IPS-18c (cell line): ENCODE results near the gene BRCC3.

ENCODE experiments used
- H3K4me3 ChIP-seq: 2 replicates; pipeline ENCODE4 v1.7.0; 2013; ENCODE audit warnings: low read depth, mild to moderate bottlenecking, low read length, moderate library complexity; ENCODE audit not compliant: insufficient read depth
- H3K9me3 ChIP-seq: one replicate; pipeline ENCODE4 v1.6.1; 2013; ENCODE audit warnings: mild to moderate bottlenecking, low read length, moderate library complexity; ENCODE audit not compliant: control insufficient read depth, insufficient read depth

BRCC3 gene

DNA sequence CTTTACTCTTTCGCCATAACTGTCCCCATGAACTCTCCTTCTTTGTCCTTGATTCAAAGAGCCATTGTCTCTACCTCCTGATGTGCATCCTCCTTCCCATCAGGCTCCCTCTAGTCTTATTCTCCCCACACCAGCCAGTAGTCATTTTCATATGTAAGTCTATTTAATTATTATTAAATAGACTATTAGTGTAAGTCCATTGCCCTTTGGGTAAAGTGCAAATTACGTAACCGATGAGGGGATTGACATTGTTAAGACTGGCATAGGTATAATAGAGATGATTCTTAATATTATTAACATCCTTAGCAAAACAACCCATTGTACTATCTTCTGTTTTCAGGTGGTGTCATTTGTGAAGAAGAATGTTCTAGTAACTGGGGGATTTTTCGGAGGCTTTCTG lies 17.1 kb upstream of the BRCC3 start:
- peaks cover 3% of the 10 kb centered on the region for H3K9me3 ChIP-seq
- H3K4me3 ChIP-seq: no peak overlapping the region

DNA sequence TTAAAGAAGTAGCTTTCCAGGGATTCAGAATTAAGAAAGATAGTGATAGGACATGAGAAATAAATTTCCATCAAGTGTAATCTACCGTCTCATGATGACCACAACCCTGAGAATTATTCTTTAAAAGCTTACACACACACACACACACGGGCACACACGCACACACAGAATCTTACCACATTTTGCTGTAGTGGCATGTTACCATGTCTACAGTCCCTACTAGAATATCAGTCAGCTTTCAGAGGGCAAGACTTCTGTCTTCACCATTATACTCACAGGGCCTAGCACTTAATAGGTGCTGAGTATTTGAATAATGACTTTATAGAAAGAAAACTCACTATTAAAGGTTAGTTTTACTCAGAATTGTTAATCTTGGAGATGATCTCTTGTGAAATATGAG lies 15.8 kb upstream of the BRCC3 start:
- Histone ChIP-seq H3K4me3 (no peak overlapping the region), H3K9me3 (peaks cover 3% of the 10 kb centered on the region)

DNA sequence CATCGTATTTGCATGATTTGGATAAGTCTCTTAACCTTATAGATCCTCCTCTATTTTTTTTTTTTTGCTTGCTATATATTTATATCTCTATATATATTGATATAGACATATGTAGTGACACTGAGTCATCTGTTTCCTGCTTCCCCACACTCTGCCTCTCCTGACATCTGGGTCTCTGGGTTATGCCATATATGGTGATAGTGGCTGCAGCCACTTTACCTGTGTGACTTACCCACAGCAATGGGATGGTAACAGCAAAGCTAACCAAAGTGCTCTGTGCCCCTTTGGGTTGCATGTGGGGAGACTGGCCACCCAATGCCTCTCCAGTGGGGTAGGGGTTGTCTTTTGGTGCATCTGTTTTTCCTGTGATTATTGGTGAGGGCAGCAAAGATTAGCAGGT lies 14.8 kb upstream of the BRCC3 start:
- H3K9me3 ChIP-seq: peaks cover 3% of the 10 kb centered on the region
- no peak overlapping the region for H3K4me3 ChIP-seq

DNA sequence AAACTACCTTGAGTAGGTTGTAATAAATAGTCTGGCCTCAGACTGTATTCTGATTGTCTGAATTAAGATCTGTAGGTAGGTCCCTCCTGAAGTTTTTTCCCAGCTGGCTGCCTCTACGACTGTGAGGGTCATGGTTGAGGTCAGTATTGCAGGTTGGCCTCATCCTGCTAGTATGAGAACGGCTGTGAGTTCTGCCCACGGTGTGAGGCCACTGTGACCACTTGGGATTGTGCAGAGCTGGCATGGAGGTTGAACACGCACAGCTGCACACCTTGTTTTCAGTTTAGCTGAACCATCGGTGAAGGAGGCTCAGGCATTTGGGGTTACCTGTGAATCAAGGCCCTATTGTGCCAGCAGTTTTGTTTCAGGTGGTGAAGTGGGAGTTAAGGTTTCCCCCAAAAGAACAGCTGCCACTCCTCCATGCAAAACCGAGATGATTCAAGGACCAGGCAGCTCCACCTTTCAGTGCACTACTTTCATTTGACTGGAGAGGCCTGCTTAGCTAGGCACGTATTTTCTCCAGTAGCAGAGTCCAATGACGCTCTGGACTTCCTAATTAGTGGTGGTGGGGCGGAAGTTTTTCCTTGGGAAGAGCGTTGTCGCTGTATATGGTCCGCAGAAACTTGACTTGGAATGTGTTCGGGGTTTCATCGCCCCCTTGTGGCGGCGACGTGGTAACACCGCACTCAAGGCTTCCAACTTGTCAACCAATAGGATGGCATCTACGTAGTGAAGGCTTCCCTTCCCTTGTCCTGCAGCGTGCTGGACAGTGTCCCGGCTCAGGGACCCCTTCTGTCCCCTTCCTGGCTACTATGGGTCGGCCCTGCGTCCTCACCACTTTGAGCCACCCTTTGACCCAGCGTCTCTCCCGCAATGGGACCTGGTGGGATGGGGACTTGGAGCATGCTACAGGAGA lies 14.2 kb upstream of the BRCC3 start:
- Histone ChIP-seq H3K9me3 (peaks cover 3% of the 10 kb centered on the region), H3K4me3 (peak overlapping the region; percentile 17)

DNA sequence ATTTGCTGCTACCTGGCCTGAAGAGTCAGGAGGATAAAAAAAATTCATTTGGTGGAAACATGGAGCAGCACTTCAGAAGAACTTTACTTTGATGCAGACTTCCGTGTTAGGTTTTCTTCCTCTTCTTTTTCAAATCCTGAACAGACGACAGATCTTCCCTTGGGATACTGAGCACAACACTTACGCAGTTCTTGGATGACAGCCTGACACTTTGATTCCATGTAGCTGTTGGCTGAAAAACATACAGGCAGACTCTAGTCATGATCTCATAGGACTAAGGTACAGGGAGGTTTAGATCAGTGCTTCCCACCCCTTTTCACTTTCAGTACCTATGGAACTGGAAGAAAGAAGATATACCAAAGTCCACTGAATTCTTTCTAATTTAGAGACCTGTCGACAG lies 9.5 kb upstream of the BRCC3 start:
- peaks cover 6% of the 10 kb centered on the region for H3K9me3 ChIP-seq
- no peak overlapping the region for H3K4me3 ChIP-seq

DNA sequence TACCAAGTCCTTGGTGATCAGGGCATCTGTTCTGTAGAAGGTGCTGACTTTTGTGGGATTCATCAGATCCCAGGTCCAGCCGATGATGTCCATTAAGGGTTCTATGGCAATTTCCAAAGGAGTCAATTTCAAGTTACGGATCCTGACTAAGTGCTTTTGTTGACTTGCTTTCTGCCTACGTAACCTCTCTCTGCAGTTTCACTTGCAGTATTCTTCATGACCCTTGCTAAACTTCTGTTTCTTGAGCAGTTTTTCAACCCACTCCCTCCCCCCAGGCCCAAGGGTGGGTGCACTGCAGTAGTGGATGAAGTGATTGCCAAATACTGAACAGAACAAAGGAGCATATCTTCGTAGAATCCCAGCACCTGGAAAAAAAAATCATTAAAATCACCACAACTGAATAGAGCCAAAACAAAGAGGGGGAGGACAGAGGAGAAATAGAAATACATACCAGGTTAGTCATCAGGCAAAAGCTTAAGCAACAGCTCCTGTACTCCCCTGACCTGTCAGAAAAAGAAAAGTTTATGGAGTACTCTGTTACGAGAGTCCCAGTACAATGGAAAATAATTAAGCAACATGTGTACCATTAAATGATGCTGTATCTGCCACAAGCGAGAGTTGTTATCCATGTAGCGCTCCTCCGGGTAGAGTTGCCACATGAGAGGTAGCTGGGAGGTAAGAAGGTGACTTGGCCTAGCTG lies 6.1 kb upstream of the BRCC3 start:
- peaks cover 8% of the 10 kb centered on the region for H3K9me3 ChIP-seq
- no peak overlapping the region for H3K4me3 ChIP-seq

DNA sequence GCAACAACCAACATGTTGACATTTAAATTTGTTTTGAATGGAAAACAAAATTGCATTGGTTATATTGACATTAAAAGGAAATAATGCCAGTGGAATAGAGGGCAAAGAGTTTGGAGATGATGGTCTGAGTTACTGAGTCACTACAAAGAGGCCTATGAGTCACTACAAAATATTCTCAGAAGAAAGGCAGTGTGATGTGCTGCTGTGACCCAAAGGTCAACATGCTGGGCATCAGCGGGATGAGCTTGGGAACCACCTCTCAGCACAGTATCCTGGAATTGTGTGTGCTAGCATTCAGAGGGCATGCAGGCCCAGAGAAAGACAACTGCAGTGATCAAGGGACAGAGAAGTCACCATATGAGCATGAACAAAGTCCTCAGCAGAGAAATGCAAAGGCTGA lies 3.1 kb upstream of the BRCC3 start:
- Histone ChIP-seq H3K4me3 (no peak overlapping the region), H3K9me3 (peaks cover 13% of the 10 kb centered on the region)

DNA sequence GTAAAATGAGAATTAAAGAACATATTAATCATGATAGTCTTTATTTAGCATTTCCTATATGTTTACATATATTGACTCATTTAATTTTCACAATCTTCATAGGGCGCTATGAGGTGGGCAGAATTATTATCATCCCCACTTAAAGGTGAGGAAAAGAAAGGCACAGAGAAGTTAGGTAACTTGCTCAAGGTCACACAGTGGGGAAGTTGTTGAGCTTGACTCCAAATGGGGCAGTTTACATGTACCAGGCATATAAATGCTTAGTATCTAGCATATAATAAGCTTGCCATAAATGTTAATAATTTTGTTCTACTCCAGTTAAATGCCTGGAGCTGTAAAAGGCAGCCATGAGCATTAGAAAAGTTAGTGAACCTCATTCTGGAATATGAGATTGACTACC lies 1.9 kb upstream of the BRCC3 start:
- peak overlapping the region; percentile 58; the same call in 1 of the 2 replicates for H3K4me3 ChIP-seq

DNA sequence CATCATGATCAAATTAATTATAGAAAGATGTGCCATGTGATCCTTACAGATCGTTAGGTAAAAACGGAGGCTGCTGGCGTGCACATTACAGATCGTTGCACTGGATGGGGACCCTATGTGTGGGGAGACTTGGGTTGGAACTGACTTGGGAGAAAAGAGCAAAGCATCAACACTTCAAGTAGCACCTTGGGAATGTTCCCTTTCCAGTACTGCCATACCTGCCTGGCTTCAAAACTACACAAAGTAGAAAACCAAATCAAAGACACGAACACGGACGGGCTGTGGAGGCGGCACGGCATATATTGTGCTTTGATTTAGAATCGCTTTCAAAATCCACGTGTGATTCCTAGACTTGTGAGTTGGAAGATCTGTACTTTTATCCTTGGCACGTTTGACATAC lies 1.3 kb upstream of the BRCC3 start:
- Histone ChIP-seq H3K9me3 (peaks cover 13% of the 10 kb centered on the region), H3K4me3 (peak overlapping the region; percentile 58)

More for the DNA sequence above, 1.9 kb upstream of the BRCC3 start:
- peaks cover 13% of the 10 kb centered on the region for H3K9me3 ChIP-seq

DNA sequence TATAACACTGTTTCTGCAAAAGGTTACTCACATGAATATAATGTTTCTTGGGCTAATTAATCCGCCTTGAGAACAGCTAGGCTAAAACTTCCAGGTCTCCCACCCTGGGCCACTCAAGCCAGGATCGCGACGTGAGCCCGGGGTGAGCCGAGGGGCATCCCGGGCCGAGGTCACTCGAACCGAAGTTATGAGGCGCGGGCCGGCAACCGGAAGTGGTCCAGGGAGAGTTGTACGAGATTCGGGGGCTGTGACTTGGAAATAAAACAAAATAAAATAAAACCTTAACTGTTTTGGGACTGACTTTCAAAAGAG lies 689 bp upstream of the BRCC3 start:
- H3K9me3 ChIP-seq: peaks cover 13% of the 10 kb centered on the region
- H3K4me3 ChIP-seq: peak overlapping the region; percentile 58

DNA sequence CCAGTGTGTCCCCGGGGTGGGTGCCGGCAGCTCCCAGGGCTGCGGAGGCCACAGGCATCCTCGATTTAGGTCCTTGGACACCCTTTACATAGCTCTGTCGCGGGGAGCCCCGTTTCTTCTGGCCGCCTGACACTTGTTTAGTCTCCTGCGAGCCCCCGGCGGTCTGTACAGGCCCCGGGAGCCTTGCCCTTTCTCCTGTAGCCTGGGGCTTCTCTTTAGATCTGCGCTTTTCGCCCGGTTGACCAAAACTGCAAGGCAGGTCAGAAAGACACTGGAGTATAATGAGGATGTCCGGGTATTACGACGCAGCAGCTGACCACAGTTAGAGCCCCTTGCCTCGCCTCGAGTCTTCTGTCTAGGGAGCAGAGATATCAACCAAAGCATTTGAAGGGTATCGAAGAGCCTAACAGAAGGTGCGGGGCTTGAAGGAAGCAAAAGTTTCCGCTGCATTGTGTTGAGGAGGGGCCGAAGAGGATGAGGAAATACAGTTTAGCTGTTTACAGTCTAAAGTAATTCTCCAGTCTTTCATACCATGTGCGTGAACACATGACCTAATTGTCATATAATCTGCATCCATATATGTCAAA lies 479 bp downstream of the BRCC3 start:
- Histone ChIP-seq H3K9me3 (peaks cover 11% of the 10 kb centered on the region), H3K4me3 (peak overlapping the region; percentile 76)

DNA sequence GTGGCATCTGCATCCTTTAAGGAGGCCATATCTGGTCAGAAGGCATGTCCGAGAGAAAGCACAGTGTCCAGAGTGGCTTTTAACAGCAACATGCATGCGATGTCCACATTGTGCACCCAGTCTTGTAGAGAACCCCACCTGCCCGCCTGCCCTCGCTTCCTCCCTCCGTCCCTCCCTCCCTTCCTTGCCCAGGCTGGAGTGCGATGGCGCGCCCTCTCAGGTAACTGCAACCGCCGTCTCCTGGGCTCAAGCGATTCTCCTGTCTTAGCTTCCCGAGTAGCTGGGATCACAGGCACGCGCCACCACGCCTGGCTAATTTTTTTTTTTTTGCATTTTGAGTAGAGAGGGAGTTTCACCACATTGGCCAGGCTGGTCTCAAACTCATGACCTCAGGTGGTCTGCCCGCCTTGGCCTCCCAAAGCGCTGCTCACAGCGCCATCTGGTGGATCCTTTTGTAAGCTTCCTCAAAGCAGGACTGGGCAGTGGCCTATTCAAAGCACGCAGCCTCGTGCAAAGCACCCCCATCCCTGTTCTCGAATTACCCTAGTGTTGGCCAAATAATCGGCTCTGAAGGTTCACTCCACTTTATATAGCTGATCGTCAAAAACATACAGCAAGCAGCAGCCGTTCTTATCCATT lies 15.0 kb downstream of the BRCC3 start:
- H3K9me3 ChIP-seq: peaks cover 8% of the 10 kb centered on the region

DNA sequence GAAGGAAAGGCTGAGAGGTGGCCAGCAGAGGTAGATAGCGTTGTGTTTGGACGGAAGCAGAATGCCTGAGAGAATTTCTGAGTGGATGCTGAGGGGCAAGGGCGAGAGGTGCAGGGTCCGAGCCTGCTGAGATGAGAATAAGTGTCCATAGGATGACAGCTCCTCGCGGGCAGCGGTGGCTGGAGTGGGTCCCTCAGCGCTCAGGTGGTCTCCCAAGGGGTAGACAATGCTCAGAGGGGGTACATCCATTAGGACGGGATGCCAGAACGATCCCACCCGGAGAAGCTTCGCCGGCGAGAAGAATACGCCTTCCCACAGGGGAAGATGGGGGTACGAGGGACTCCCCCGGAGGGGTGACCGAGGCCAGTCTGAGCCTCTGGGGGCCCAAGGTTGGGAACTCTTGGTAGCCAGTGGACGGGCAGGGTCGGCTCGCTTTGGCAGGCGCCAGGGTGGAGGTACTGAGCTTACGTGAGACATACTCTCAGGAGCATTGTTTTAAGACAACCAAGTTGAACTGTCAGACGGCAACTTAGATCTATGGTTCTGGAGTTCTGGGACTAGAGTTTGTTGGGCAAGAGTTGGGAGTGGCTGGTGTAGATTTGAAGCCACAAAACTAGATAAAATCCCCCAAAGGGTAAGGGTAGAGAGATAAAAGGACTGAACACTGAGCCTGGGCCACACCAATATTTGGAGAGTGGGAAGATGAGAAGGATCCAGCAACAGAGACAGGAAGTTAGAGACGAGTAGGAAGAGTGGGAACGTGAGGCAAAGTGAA lies 15.8 kb downstream of the BRCC3 start:
- H3K9me3 ChIP-seq: peaks cover 8% of the 10 kb centered on the region

More for the DNA sequence above, 15.0 kb downstream of the BRCC3 start:
- H3K4me3 ChIP-seq: no peak overlapping the region

DNA sequence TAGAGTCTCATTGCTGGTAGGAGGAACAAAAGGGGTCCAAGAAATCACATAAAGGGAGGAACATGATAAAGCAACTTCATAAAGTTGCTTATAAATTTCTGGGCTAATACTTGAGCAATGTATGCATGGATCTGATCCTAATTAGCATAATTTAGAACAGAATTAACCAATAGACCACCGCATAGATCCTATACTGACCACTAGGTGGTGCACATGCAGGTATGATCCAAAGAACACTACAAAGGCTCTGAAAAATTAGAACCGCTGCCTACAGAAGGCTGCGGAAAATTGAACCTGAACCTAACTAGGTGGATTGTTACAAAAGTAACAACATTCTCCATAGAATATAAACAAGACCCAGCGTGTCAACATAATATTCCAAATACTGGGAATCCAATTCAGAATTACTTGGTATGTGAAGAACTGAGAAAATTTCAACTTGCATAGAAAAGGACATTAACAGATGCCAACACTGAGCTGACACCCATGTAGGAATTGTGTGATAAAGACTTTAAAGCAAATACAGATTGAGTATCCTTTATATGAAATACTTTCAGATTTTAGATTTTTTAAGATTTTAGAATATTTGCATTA lies 23.3 kb downstream of the BRCC3 start:
- Histone ChIP-seq H3K9me3 (peaks cover 5% of the 10 kb centered on the region), H3K4me3 (no peak overlapping the region)

More for the DNA sequence above, 15.8 kb downstream of the BRCC3 start:
- H3K4me3 ChIP-seq: no peak overlapping the region

DNA sequence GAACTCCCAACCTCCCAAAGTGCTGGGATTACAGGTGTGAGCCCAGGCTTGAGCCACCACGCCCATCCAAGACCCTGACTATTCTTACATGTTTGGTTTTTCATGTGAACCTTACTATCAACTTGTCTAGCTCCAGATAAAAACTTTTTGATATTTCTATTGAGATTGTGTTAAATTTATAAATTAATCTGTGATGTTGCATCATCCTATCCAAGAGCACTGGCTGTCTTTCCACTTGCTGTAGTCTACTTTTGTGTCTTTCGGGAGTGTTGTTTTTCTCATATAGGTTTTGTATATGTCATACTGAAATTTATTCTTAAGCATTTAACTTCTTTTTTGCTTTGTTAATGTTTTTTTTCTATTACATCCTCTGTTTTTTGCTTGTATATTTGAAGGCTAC lies 34.6 kb downstream of the BRCC3 start:
- H3K4me3 ChIP-seq: no peak overlapping the region
- H3K9me3 ChIP-seq: no peaks in the 10 kb centered on the region

DNA sequence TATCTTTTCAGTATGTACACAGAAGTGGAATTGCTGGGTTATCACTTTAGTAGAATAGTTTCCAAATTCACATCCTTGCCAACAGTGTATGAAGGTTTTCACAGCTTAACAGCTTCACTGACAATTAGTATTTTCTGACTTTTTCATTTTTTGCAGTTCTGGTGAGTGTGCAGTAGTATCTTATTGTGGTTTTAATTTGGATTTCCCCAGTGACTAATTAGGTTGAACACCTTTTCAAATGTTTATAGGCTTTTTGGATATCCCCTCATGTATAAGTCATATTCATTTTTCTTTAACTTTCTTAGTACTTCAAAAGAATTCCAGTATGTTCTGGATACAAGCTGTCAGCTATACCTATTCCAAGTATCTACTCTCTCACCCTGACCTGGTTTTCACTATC lies 37.1 kb downstream of the BRCC3 start:
- Histone ChIP-seq H3K4me3 (no peak overlapping the region), H3K9me3 (no peaks in the 10 kb centered on the region)

DNA sequence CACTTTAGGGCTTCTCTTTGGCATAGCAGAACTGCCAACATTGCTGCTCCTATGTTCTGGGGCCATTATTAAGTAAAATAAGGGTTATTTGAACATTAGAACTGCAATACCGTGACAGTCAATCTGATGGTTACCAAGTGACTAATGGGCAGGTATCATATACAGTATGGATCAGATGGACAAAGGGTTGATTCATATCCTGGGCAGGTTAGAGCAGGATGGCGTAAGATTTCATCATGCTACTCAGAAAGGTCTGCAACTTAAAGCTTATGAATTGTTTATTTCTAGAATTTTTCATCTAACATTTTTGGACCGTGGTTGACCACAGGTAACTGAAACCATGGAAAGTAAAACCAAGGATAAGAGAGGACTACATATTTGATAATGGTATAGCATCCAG lies 40.9 kb downstream of the BRCC3 start:
- H3K4me3 ChIP-seq: no peak overlapping the region
- no peaks in the 10 kb centered on the region for H3K9me3 ChIP-seq
